ENCODE measurements around the gene TRMT13.

GRCh38 chr1:100137602-100138001, 4.6 kb downstream of the TRMT13 start:
- TF ChIP-seq POLR2A (IDR thresholded peaks at IDR 0.05) (no peak), CTCF (IDR thresholded peaks at IDR 0.05) (no peak), POLR2AphosphoS5 (IDR thresholded peaks at IDR 0.05; ENCODE audit: insufficient read depth in 1 of 2, low read depth in 1 of 2) (no peak)
